Stimulated activated CD8-positive, alpha-beta memory T cell treated with anti-CD3 and anti-CD28 coated beads, Interleukin-12 subunit alpha, Interleukin-12 subunit beta, amount 100 ng/mL, for 1 hour (primary cell): ENCODE results near the gene KCNQ1.

Experiments used
- DNase-seq: peaks from one replicate; pipeline ENCODE4 v3.0.0-alpha.2; 2020; ENCODE audit warnings: low read depth

KCNQ1 gene

DNA sequence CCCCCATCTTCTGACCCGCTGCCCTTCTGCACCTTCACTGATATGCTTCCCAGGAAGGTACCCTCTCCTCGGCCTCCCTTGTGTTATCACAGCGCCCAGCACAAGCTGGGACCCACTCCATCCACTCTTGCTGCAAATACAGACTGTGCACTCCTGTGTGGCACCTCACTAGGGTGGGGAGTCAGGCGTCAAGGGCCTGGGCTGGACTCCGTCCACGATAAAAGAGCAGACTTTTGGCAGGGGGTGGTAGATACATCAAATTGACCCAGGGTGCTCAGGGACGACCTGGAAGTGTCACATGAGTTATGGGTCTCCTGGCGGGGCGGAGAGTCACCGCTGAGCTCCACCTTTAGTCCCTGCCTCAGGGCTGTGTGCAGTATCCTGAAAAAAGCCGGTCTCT is 1.4 kb upstream of the KCNQ1 start:
- DNase-seq, result no peak

- DNase-seq, result peak; percentile 61
These were observed 657 bp upstream of the KCNQ1 start, which contains the start of gene TRPM5 for GRCh38 chr11:2443881-2444820. Gene TRPM5, minus strand, starts transcription at chr11:2444514. Its CDS starts 21,478 bp downstream, at chr11:2423036.

- DNase-seq, result no peak
These were observed 1.1 kb downstream of the KCNQ1 start for GRCh38 chr11:2445746-2446551.

- DNase-seq, result no peak
These were observed 1.9 kb downstream of the KCNQ1 start for GRCh38 chr11:2446590-2447252.

DNA sequence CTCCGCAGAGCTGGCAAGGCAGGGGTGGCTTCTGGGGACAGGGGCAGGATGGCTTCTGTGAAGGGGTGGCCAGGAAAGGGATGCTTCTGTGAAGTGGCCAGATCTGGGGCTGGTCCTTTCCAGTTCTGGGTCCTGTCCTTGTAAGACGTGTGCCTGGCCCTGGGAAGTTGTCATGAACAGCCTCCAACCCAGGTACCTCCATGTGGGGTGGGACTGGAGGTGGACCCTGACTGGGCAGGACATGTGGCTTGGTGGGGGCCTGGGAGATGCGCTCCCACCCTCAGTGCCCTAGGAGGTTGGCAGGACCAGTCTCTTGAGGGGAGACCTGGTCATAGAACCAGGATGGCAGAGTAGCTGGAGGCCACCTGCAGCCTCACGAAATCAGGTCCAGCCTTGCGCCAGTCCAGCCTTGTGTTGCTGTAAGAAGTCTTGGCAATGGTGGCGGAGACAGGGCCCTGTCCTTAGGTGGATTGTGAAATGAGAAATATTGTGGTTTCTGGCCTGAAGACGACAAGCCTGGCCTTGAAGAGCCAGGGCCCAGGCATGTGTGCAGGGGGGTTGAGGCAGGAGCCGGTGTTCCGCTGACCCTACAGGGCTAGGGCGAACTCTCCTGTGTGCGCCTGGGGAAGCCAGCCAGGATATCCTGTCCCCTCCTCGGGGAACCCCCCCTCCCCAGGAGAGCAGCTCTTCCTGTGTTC is 2.6 kb downstream of the KCNQ1 start:
- DNase-seq, result no peak

DNA sequence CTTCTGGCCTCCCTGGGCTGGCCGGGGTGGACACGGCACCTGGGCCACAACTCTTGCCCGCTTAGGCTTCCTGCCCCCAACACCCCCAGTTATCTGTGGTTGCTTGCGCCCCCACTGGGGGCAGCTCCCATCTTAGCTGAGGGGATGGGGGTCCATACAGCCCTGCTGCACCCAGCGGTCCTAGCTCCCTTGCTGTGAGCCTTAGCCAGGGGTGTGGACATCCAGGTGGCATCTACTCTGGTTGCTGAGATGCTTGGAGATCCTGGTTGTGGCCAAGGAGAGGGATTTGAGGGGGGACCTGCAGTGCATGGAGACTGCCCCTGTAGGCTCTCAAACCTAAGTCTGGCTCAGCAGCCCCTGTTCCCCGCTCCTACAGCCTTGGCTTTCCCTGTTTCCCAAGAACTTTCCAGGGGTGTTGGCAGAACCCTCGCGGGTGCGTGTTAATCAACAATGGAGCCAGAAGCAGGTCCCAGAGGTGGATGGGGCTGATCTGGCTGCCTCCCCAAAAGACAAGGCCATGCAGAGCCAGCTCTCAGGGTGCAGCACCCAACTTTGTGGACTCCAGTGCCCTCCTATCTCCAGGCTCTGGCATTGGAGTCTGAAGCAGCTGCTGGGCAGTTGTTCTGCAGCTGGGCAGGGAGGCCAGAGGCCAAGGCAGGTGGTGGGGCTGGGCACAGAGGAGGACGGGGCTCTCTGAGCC is 3.3 kb downstream of the KCNQ1 start:
- DNase-seq, result no peak

DNA sequence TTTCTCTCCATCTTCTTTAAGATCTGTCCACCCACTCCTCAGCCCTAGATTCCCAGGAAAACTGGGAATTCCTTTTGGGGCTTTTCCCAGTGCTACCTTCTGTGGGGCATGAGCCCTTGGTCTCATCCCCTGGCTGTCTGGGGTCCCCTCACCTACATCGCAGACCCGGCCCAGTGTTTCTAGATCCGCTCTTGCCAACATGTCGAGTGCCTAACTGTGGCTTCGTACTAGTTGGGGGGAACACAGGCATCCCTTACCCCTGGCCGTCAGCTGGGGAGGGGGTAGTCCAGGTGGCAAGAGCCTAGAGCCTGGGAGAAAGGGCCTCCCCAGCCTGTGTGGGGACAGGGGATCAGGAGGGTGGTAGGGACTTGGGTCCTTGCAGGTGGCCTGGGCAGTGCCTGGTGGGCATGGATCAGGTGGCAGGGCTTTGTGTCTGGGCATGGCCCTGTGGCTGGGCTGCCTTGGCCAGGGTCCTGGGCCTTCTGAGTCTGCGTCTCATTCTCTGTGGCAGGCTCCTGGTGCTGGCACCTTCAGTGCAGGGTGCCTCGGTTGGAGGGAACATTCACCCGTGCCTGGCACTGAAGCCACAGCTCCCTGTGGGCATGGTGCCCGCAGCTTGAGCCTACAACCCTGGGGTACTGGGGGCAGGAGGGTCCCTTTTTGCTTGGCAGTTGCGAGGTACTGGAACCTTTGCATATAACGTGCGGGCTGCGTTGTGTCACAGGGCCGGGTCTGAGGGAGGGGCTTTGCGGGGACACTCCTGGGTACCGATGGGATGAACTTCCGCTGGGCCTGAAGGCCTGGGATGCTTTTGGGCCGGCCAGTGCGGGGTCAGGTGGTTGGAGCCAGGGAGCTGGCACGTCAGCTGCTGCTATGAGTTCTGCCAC is 4.1 kb downstream of the KCNQ1 start:
- no peak for DNase-seq

- DNase-seq, result no peak
These were observed 4.9 kb downstream of the KCNQ1 start for GRCh38 chr11:2449548-2450320.

DNA sequence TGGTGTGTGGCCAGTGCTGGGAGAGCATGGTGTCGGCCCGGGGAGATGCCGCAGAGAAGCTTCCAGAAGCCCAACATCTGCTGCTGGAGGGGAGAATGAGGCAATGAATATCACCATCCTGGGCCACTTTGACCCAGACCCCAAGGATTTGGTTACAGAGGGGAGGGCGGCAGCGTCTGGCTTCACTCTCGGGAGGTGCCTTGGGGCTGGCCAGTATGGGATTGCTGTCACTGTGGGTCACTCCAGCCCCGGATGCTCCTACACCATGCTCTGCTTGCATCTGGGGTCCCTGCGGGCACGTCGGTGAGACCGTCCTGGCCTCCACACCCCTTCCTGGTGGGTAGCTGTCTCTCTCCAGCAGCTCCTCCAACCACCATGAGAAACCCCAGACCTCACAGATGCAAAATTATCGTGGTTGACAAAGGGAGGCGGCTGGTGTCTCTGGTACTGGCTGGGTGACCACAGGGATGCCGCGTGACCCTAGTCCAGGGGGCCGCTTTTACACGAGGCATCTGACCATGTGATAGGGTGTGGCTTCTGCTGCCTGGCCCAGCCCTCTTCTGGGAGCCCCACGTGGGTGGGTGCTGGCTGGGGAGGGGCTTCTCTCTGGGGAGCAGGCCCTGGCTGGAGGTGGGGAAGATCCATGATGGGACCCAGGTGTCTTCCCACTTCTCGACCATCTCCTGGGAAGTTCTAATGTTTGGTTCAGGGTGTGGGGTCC is 5.7 kb downstream of the KCNQ1 start:
- no peak for DNase-seq

- no peak for DNase-seq
These were observed 6.5 kb downstream of the KCNQ1 start for GRCh38 chr11:2451336-2451735.

- DNase-seq, result no peak
These were observed 7.1 kb downstream of the KCNQ1 start for GRCh38 chr11:2451916-2452315.

DNA sequence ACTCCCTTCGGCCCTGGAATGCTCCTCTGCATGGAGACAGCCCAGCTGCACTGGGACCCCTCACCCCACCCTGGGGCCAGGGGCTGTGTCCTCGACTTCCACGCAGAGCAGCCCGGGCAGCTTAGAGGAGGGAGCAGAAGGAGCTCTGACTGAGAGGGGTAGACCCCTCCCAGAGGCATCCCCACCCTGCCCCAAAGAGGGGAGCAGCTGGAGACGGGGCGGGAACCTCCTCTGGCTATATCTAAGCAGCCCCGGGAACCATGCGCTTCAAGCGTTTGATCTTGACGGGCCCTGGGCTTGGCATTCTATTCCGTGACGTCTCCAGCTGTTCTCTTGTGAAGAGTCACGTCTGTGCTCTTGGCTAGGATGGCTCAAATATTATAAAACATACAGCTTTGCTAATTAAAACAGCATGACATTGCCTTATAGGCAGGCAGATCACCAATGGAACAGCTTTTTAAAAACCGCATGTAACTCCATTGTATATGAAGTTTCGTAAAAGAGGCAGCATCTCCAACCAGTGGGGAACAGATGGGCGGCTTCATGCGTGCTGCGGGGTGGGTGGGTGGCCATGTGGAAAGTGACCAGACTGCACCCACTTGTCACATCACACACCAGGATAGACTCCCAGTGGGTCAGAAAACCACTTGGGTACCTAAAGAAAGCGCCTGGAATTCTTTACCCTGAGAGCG is 7.7 kb downstream of the KCNQ1 start:
- no peak for DNase-seq

DNA sequence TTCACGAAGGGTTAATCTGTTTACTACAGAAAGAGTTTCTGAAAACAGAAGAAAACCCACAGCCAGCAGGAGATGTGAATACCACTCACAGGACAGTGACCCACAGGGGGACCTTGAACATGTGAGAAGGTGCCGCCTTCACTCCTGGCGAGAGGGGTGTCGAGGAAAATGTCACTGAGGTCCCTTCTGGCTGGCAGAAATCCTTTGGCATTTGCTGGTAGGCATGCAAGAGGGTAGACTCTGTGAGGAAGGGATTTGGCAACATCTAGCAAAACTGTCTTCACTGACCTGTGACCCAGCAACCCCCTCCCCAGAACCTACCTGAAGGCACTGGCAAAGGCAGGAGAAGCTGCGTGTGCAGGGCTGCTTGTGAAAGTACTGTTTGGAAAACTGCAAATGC is 8.6 kb downstream of the KCNQ1 start:
- DNase-seq, result no peak

- no peak for DNase-seq
These were observed 13.5 kb downstream of the KCNQ1 start for GRCh38 chr11:2458321-2458720.

DNA sequence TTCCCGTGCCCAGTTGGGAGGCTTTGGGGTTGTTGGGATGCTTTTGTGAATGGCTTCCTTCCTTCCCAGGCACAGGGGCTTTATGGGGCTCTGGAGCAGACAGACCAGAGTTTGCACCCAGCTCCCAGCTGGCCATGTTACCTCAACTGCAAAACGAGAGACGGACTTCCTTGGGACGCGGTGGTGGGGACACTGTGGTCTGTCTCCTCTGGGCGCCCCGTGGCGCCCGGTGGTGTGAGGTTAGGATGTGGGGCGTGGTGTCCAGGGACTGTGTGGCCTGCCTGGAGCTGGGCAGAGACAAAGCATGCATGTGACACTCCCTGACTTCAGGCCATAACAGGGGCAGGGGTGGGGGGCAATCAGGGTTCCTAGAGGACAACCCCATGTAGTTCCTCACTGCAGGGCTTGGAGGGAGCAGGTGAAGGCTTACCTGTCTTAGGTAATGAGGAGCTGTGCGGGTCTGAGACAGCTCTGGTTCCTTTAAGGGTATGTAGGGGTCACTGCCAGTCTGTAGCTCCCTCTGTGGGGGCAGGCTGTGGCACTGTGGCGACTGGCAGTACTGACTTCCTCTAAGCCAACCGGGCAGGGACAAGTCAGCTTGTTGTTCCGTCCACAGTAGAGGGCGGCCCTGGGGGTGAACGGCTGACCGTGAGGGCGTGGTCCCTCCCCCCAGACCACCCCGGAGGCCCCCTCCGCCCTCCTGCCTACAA is 14.4 kb downstream of the KCNQ1 start:
- no peak for DNase-seq

DNA sequence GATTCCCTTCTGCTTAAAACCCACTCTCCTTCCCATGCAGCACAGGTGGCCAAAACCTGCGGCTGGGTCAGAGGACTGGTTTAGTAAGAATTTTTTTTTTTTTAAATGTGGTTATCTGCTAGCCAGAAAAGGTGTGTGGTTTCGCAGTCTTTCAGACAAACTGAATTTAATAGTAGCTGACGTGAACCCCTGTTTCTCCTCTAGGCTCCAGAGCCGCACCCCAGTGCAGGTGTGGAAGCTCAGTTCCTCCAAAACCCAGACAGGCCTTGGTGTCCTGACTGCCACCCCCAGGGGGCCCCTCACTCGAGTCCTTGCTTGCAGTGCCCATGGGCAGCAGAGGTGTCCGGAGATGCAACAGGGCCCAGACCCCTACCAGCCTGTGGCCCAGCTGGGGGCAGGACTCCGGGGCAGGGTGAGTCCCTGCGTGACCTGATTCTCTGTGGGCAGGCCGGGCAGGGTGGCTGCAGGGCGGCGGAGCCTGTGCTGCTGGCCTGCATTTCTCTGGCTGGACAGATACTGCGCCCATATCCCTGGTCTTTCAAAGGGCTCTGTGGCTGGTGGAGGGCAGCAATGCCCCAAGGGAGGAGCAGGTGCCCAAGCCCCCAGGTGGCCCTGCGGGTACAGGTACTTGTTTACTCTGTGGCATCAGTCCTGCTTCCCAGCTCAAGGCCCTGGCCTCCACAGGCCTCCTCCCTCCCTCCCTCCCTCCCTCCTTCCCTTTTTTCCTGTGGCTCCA is 15.2 kb downstream of the KCNQ1 start:
- no peak for DNase-seq
